ENCODE results near the gene CHI3L1. TPM values are rescaled to one million over a fixed set of nuclear protein-coding genes. Genes with fewer than 3 reads are reported as not detected.

Gene CHI3L1
- total and polyA plus RNA-seq, 2 donors (not counting 1 experiment from before 2014, with no cell fraction given): 0.15 TPM; not detected in 1

DNA sequence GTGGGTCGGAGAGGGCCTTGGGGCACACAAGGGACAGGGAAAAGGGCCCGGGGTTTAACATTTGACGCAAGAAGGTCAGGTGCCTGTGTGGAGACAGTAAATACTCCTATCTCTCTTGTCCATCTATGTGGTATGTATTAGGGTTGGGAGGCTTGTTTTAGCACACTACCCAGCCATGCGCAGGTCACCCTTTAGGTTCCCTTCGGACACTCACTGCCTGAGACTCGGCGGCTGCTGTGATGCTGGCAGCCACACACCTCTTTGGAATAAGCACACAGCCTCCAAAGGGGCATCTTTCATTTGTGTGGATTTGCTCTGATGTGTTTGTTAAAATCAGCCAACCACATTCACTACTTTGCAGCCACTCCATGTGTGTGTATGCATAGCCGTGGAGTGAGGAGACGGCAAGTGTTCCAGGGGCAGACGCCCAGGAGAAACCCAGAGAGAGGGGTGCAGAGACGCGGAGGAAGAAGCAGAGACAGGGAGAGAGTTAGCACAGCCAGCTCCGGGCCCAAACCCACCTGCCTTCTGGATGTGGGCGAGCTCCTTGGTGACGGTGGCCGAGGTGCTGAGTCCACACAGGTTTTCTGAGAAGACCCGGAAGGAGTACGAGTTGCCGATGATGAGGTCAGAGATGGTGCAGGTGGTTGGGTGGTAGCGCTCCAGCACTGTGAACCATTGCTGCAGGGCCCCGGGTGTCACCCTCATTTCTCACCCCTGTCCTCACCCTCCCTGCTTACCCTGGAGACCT is 16.6 kb downstream of the CHI3L1 start:
- CTCF ChIA-PET: no interaction called here
- no peak overlapping the region for H3K4me3 Mint-ChIP-seq

GRCh38 chr1:203168991-203169390 is 17.5 kb downstream of the CHI3L1 start:
- Histone ChIP-seq H3K4me3 (ENCODE audit: control extremely low read depth in 1 of 5, extremely low read depth in 1 of 5, insufficient read depth in 1 of 5, low read depth in 2 of 5, low read length in 4 of 5) (no peak overlapping the region), H3K36me3 (replicated peaks in 1 of 2; ENCODE audit: control extremely low read depth in 1 of 2, control insufficient read depth in 1 of 2, extremely low read depth in 1 of 2, insufficient read depth in 2 of 2, low read length in 1 of 2) (no peaks in the 10 kb centered on the region), H2AFZ (ENCODE audit: insufficient read depth, low read depth, low read length, poor library complexity, severe bottlenecking) (no peak overlapping the region), H3K9me3 (ENCODE audit: control extremely low read depth in 1 of 3, control insufficient read depth in 2 of 3, insufficient read depth in 1 of 3, low read length in 2 of 3) (peaks cover 0 to 7% (median 0%) of the 10 kb centered on the region in 3 donors), H3K27me3 (replicated peaks in 1 of 4; ENCODE audit: control extremely low read depth in 1 of 4, control insufficient read depth in 3 of 4, insufficient read depth in 4 of 4, low read length in 3 of 4) (peaks cover 0 to 4% (median 0%) of the 10 kb centered on the region in 4 experiments), H4K20me1 (ENCODE audit: control insufficient read depth, insufficient read depth, low read length, poor library complexity, severe bottlenecking) (no peaks in the 10 kb centered on the region), H3K4me1 (ENCODE audit: control insufficient read depth in 2 of 2, insufficient read depth in 2 of 2, low read length in 2 of 2) (no peaks in the 10 kb centered on the region), H3K79me2 (ENCODE audit: control insufficient read depth, insufficient read depth, low read length) (no peaks in the 10 kb centered on the region), H3K4me2 (replicated peaks; ENCODE audit: low read depth, low read length, poor library complexity, severe bottlenecking) (no peak overlapping the region), H3K9ac (ENCODE audit: low read length) (no peak overlapping the region), H3K27ac (ENCODE audit: low read length in 2 of 2) (no peak overlapping the region)
- Mint-ChIP-seq H3K27me3 (peaks cover 19% of the 10 kb centered on the region), H3K4me1 (no peaks in the 10 kb centered on the region), H3K27ac (no peak overlapping the region), H3K9me3 (ENCODE audit: insufficient read depth) (no peaks in the 10 kb centered on the region), H3K4me3 (no peak overlapping the region)
- POLR2A ChIA-PET: no interaction called here
- DNase-seq: no peak
- ATAC-seq (ENCODE audit: low read depth): no peak
- WGBS (ENCODE audit: insufficient coverage): 91% methylated on average over 6 of the region's 9 CpGs
- TF ChIP-seq EZH2 (IDR thresholded peaks at IDR 0.05; ENCODE audit: borderline replicate concordance, insufficient read depth, low read depth, low read length, poor library complexity, severe bottlenecking): no peak
- TF ChIP-seq, protein P1, sequence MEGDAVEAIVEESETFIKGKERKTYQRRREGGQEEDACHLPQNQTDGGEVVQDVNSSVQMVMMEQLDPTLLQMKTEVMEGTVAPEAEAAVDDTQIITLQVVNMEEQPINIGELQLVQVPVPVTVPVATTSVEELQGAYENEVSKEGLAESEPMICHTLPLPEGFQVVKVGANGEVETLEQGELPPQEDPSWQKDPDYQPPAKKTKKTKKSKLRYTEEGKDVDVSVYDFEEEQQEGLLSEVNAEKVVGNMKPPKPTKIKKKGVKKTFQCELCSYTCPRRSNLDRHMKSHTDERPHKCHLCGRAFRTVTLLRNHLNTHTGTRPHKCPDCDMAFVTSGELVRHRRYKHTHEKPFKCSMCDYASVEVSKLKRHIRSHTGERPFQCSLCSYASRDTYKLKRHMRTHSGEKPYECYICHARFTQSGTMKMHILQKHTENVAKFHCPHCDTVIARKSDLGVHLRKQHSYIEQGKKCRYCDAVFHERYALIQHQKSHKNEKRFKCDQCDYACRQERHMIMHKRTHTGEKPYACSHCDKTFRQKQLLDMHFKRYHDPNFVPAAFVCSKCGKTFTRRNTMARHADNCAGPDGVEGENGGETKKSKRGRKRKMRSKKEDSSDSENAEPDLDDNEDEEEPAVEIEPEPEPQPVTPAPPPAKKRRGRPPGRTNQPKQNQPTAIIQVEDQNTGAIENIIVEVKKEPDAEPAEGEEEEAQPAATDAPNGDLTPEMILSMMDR (IDR thresholded peaks at IDR 0.05): no peak
- CTCF ChIA-PET: no interaction called here
- intact Hi-C loops (cut with micrococcal nuclease): no loop called here

More for the DNA sequence above, 16.6 kb downstream of the CHI3L1 start:
- Mint-ChIP-seq H3K9me3 (ENCODE audit: insufficient read depth) (no peaks in the 10 kb centered on the region), H3K27me3 (peaks cover 14% of the 10 kb centered on the region), H3K4me1 (no peaks in the 10 kb centered on the region), H3K27ac (no peak overlapping the region)
- no peak for TF ChIP-seq EZH2 (IDR thresholded peaks at IDR 0.05; ENCODE audit: borderline replicate concordance, insufficient read depth, low read depth, low read length, poor library complexity, severe bottlenecking)
- no peak for ATAC-seq (ENCODE audit: low read depth)
- WGBS (ENCODE audit: insufficient coverage): 95% methylated on average over 7 of the region's 21 CpGs
- no peaks in the 10 kb centered on the region for H3K79me2 ChIP-seq (ENCODE audit: control insufficient read depth, insufficient read depth, low read length)
- H3K9ac ChIP-seq (ENCODE audit: low read length): no peak overlapping the region
- peaks cover 0 to 7% (median 0%) of the 10 kb centered on the region in 3 donors for H3K9me3 ChIP-seq (ENCODE audit: control extremely low read depth in 1 of 3, control insufficient read depth in 2 of 3, insufficient read depth in 1 of 3, low read length in 2 of 3)
- H4K20me1 ChIP-seq (ENCODE audit: control insufficient read depth, insufficient read depth, low read length, poor library complexity, severe bottlenecking): no peaks in the 10 kb centered on the region
- intact Hi-C loops (cut with micrococcal nuclease): no loop called here
- no peak overlapping the region for H3K4me3 ChIP-seq (ENCODE audit: control extremely low read depth in 1 of 5, extremely low read depth in 1 of 5, insufficient read depth in 1 of 5, low read depth in 2 of 5, low read length in 4 of 5)
- H3K4me2 ChIP-seq (replicated peaks; ENCODE audit: low read depth, low read length, poor library complexity, severe bottlenecking): no peak overlapping the region
- H3K27ac ChIP-seq (ENCODE audit: low read length in 2 of 2): no peak overlapping the region
- H3K27me3 ChIP-seq (replicated peaks in 1 of 4; ENCODE audit: control extremely low read depth in 1 of 4, control insufficient read depth in 3 of 4, insufficient read depth in 4 of 4, low read length in 3 of 4): peaks cover 0 to 4% (median 0%) of the 10 kb centered on the region in 4 experiments
- no peaks in the 10 kb centered on the region for H3K4me1 ChIP-seq (ENCODE audit: control insufficient read depth in 2 of 2, insufficient read depth in 2 of 2, low read length in 2 of 2)
- POLR2A ChIA-PET: no interaction called here
- DNase-seq: no peak
- H2AFZ ChIP-seq (ENCODE audit: insufficient read depth, low read depth, low read length, poor library complexity, severe bottlenecking): no peak overlapping the region
- H3K36me3 ChIP-seq (replicated peaks in 1 of 2; ENCODE audit: control extremely low read depth in 1 of 2, control insufficient read depth in 1 of 2, extremely low read depth in 1 of 2, insufficient read depth in 2 of 2, low read length in 1 of 2): no peaks in the 10 kb centered on the region

Measured in B cell (primary cell).